Stimulated activated CD4-positive, alpha-beta T cell treated with anti-CD3 and anti-CD28 coated beads, Interleukin-12 subunit alpha, Interleukin-12 subunit beta, amount 100 ng/mL, for 48 hours (primary cell): ENCODE measurements around the gene FOXI2.

Experiments used
- DNase-seq, 3 donors: peaks; one replicate each; pipeline ENCODE4 v3.0.0-alpha.2; 2020; ENCODE audit warnings: low read depth in 2 of 3, low spot score in 1 of 3

FOXI2 gene

GRCh38 chr10:127736915-127737562 lies at the start of gene FOXI2:
Gene FOXI2 (plus strand): TSS chr10:127737185. CDS start chr10:127737274, 89 bp downstream.
- no peak for DNase-seq

- DNase-seq, result no peak
Observed at GRCh38 chr10:127687548-127687947, 49.4 kb upstream of the FOXI2 start.

GRCh38 chr10:127690176-127690835 lies 46.7 kb upstream of the FOXI2 start:
- DNase-seq, result no peak

DNA sequence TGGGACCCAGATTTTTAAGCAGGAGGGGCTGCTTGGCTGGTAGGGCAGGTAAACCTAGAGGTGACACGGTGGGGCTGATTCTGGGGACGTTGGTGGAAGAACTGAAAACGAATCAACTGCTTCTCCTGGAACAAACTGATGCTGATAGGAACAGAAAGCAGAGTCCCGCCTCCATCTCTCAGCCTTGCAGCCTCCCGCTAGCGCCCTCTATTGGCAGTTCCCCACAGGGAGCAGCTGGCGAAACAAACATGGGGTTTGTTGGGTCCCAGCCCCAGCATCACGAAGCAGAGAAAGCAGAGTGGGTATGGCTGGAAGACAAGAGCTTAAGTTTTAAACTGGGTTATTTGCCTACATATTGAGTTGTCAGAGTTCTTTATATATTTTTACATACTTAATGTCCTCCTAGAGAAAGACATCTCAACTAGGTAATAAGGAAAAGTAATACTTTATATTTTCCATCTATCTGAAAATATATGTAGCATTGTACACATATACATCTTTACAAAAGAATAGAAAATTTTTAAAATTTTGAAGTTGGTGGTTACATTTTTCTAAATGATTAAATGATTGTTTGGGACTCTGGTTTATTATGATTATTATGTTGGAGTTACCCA lies 42.3 kb upstream of the FOXI2 start:
- DNase-seq, result peak; percentile 21 to 33 (median 23)

DNA sequence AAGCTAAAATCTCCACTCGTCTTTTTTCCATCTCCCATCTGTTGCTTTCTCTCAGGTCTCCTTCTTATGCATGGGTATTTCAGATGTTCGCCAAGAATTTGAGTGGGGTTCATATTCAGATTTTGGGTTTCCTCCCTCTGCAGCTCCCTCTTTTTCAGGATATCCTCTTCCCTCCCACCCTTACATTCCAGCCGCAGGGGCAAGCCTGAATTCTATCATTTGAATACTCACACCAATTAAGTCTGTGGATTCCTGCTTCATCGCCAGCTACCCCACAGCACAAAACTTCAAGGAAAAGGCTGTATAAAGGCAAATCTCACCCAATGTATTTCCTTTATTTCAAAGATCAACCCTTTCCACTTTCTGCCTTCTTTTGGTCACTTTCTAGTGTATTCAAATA lies 41.6 kb upstream of the FOXI2 start:
- DNase-seq, result no peak

DNA sequence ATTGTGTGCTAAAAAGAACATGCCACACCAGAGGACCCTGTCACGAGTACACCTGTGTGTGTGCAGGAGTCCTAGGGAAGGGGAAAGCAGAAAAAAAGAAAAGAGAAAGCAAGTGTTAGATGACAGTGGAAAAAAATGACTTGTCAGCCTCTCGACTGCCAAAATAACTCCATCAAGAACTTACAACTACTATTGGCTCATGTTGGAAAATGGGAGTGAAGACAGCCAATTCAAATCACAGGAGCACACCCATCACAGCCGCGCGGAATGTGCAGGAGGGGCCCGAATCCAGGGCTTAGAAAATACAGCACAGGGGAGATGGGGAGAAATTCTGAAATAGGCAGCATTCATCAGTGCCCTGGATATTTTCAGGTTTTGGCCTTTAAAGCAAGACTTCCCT lies 38.1 kb upstream of the FOXI2 start:
- DNase-seq, result no peak

DNA sequence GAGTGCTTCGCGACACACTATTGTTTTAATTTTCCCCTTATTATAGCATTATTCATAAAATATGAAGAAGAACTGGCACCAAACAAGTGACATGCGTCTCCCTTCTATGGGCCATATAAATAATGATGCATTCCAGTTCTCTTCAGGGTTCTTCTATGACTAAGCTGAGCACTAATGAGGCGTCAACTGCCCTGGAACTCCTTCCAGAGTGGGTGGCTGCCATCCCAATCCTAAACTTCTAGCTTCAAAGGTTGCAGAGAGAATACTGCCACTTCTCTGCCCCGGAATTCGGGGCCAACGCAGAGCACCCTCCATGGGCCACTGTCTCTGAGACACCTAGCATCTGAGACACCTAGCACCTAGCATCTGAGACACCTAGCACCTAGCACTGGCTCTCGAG lies 37.7 kb upstream of the FOXI2 start:
- no peak for DNase-seq

DNA sequence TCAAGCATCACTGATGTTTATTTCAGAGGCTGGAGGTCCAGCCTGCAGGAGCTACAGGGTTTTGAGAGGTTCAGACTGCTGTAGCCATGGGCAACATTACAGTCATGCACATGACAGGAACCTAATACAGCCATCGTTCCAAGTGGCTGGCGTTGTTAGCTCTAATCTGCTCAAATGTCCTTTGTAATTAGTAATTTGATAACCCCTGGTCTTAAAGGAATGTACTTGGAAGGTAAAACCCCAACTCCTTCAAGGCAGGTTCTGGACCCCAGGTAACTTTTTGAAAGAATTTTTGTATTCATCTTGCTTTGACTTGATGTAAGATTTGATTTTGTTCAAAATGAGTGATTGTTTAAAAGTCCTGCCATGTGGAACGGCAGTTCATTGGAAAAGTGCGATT lies 34.7 kb upstream of the FOXI2 start:
- no peak for DNase-seq

DNA sequence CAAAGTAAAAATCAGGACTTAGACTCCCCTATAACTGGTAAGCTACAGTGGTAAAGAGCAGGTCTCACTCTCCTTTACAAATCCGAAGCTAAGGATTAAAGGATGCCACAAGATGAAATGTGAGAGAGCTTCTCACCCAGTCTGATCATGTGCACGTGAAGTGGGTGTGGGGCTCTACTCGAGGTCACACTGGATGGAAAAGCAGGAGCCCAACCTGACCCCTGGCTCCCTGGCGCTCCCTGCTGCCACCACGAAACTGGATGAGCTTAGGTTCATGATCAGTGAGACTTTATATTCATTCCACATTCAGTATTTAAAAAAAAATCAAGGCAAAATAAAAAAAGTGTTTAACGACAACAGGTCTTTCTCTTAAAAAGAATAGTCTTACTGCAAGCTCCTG lies 21.7 kb upstream of the FOXI2 start:
- no peak for DNase-seq

DNA sequence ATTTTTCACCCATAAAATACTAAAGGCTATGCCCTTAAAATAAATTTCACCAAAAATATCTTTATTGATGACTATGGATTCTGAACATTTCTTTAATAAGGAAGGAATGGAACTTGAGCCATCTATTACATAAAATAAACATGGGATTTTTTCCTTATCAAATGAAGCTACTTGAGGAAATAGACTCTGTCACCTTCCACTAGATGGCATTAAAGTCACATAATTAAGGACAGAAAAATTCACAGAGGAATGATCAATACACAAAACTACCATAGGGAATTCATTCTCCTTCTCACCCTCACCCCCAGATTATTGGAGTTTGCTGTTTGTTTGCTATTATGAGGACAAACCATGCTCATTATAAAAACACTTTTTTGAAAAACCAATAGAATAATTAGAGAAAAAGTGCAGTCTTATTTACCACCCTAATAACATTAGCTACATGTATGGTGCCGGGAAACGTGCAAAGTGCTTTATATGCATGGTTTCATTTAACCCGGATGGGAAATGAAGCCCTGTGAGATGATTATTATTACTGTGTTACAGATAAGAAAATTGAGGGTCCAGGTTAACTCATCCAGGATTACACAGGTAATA lies 21.1 kb upstream of the FOXI2 start:
- DNase-seq, result no peak

- DNase-seq, result no peak
Observed at GRCh38 chr10:127720142-127720541, 16.8 kb upstream of the FOXI2 start.

GRCh38 chr10:127720903-127721302 lies 16.1 kb upstream of the FOXI2 start:
- DNase-seq, result no peak

GRCh38 chr10:127734753-127735152 lies 2.2 kb upstream of the FOXI2 start:
- DNase-seq, result no peak

GRCh38 chr10:127735156-127735555 lies 1.8 kb upstream of the FOXI2 start:
- no peak for DNase-seq

DNA sequence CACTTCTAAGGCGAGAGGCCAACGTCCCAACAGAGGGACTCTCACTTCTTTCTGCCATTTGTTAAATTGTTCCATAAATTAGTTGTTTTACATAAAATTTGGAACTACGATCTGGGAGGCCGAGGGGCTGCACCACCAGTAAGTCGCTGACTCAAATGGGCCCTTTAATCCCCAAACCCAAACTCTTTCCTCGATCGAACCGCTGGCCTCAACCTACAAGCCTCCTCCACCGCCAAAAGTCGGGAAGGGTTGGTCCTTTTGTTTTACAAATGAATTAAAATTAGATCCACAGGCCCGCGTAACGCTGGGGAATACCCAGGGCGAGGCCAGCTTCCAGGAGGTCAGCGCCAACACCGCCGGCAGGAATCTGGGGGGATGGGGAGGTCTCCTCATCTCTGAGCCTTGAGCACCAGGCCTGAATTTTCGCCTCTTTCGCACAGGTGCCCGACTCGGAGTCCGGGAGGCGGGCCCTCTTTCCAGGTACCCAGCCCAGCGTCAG lies 1.2 kb upstream of the FOXI2 start:
- DNase-seq, result no peak

DNA sequence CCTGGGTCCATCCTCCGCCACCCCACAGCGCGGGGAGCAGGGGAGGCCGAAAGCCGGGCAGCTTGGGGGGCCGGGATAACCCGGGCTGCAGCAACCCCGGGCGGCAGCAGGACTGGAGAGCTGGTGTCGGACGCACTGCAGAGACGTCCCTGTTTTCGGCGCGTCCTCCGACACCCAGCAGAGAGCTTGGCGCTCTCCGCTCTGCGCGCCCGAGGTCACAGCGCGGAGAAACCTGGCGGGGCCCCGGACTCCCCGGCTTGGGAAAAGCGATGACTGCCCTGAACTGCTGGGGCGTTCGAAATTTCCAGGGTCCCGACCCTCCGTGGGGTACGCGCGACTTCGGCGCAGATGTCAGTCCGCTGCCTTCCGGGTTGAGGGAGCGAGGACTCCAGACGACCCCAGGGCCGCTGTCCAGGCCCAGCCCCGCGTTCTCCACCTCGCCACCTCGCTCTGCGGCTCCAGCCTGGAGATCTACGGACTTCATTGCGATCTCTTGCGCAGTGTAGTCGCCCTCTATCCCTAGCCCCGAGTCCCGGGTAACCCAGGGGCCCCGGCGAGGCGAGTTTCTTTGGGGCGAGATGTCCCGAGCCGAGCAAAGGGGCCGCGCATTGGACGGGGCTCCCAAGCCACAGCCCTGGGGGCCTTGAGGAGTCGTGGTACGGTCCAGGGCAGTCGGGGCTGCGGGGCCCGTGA lies 617 bp upstream of the FOXI2 start:
- no peak for DNase-seq

- DNase-seq, result no peak
Observed at GRCh38 chr10:127737563-127738511, 852 bp downstream of the FOXI2 start.

GRCh38 chr10:127738512-127739424 lies 1.8 kb downstream of the FOXI2 start:
- DNase-seq, result no peak

DNA sequence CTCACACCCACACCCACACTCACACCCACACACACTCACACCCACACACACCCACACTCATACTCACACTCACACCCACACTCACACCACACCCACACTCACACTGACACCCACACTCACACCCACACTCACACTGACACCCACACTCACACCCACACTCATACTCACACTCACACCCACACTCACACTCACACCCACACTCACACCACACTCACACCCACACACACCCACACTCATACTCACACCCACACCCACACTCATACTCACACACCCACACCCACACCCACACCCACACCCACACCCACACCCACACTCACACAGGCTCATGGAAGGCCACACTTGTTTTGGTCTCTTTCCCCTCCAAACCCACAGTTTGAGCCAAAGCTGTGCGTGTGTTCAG lies 2.9 kb downstream of the FOXI2 start:
- DNase-seq, result no peak
